ENCODE data around the gene SPACDR.

- TF ChIP-seq CTCF (IDR thresholded peaks at IDR 0.05) (peak in 2 of 4 donors; percentile 34 to 56), POLR2A (IDR thresholded peaks at IDR 0.05) (peak; percentile 71)
Measured at GRCh38 chr7:100428967-100429636, 35.0 kb downstream of the SPACDR start.
